Measurements from ENCODE around the gene IRF5.

GRCh38 chr7:128985660-128986059 lies 47.9 kb downstream of the IRF5 start:
- TF ChIP-seq CTCF (IDR thresholded peaks at IDR 0.05; ENCODE audit: poor library complexity, severe bottlenecking), result no peak
- no peak for TF ChIP-seq MXI1 (conservative IDR thresholded peaks at IDR 0.05; ENCODE audit: poor library complexity, severe bottlenecking)

Data from neural cell (in vitro differentiated cells).